OCI-LY1 (cell line): ENCODE measurements around the gene KREMEN1.

Source experiments
- H2AFZ ChIP-seq: fragments of 200-600 bp; sonication (generic), shearing (Covaris generic); 2 replicates; pipeline ENCODE4 v1.6.0; 2014; ENCODE audit warnings: antibody characterized with exemption, mild to moderate bottlenecking, low read length
- H3F3A ChIP-seq: fragments of 200-600 bp; sonication (generic), shearing (Covaris generic); 2 replicates; pipeline ENCODE4 v1.6.0; 2014; ENCODE audit warnings: mild to moderate bottlenecking, antibody characterized with exemption, low read length, moderate library complexity; ENCODE audit not compliant: insufficient read depth
- H3K27ac ChIP-seq: fragments of 200-600 bp; sonication (generic); 2 replicates; pipeline ENCODE4 v1.5.1; 2014; ENCODE audit warnings: low read length, mixed run types, mild to moderate bottlenecking, low read depth; ENCODE audit not compliant: poor library complexity, severe bottlenecking
- H3K27me3 ChIP-seq: fragments of 200-600 bp; sonication (generic); 2 replicates; pipeline ENCODE4 v1.6.0; 2014; ENCODE audit warnings: antibody characterized with exemption, mild to moderate bottlenecking, low read length, moderate library complexity; ENCODE audit not compliant: insufficient read depth
- H3K36me3 ChIP-seq: fragments of 200-600 bp; sonication (generic); 2 replicates; pipeline ENCODE4 v1.6.1; 2014; ENCODE audit warnings: mild to moderate bottlenecking, antibody characterized with exemption, low read length, moderate library complexity, mixed read lengths; ENCODE audit not compliant: insufficient read depth
- H3K4me1 ChIP-seq: fragments of 200-600 bp; sonication (generic); 2 replicates; pipeline ENCODE4 v1.5.1; 2014; ENCODE audit warnings: mild to moderate bottlenecking, low read length, moderate library complexity; ENCODE audit not compliant: insufficient read depth, severe bottlenecking
- H3K4me2 ChIP-seq: fragments of 200-600 bp; sonication (generic), shearing (Covaris generic); 2 replicates; pipeline ENCODE4 v1.6.1; 2014; ENCODE audit warnings: low read length
- H3K4me3 ChIP-seq: fragments of 200-600 bp; sonication (generic); 2 replicates; pipeline ENCODE4 v1.5.1; 2014; ENCODE audit warnings: low read length, low read depth, mild to moderate bottlenecking, mixed read lengths; ENCODE audit not compliant: poor library complexity, severe bottlenecking
- H3K79me2 ChIP-seq: fragments of 200-600 bp; shearing (Covaris generic); 2 replicates; pipeline ENCODE4 v1.6.1; 2016; ENCODE audit warnings: mixed run types, low read length, mixed read lengths; ENCODE audit not compliant: insufficient read depth
- H3K9ac ChIP-seq: fragments of 200-600 bp; sonication (generic), shearing (Covaris generic); 2 replicates; pipeline ENCODE4 v1.6.1; 2014; ENCODE audit warnings: mild to moderate bottlenecking, low read length, mixed read lengths
- H3K9me2 ChIP-seq: fragments of 200-600 bp; sonication (generic), shearing (Covaris generic); 2 replicates; pipeline ENCODE4 v1.6.1; 2014; ENCODE audit warnings: low read depth, mild to moderate bottlenecking, low read length, mixed read lengths
- H3K9me3 ChIP-seq: fragments of 200-600 bp; shearing (Covaris generic); 2 replicates; pipeline ENCODE4 v1.6.1; 2014; ENCODE audit warnings: low read length, mixed read lengths
- H4K20me1 ChIP-seq: fragments of 200-600 bp; sonication (generic), shearing (Covaris generic); 2 replicates; pipeline ENCODE4 v1.6.0; 2016; ENCODE audit warnings: mild to moderate bottlenecking, low read length; ENCODE audit not compliant: insufficient read depth
- EZH2 ChIP-seq: fragments of 200-600 bp; sonication (generic), shearing (Covaris generic); IDR thresholded peaks from 2 replicates; pipeline ENCODE4 v1.8.0; 2017; ENCODE audit warnings: borderline replicate concordance, mixed run types, mild to moderate bottlenecking, antibody characterized with exemption, low read length, moderate library complexity, mixed read lengths
- TF ChIP-seq, protein P1 (sequence below): fragments of 200-600 bp; sonication (generic), shearing (Covaris generic); IDR thresholded peaks from 2 replicates; pipeline ENCODE4 v1.5.1; 2017; ENCODE audit warnings: mild to moderate bottlenecking, antibody characterized with exemption, low read length, moderate library complexity, mixed read lengths

The KREMEN1 gene

DNA sequence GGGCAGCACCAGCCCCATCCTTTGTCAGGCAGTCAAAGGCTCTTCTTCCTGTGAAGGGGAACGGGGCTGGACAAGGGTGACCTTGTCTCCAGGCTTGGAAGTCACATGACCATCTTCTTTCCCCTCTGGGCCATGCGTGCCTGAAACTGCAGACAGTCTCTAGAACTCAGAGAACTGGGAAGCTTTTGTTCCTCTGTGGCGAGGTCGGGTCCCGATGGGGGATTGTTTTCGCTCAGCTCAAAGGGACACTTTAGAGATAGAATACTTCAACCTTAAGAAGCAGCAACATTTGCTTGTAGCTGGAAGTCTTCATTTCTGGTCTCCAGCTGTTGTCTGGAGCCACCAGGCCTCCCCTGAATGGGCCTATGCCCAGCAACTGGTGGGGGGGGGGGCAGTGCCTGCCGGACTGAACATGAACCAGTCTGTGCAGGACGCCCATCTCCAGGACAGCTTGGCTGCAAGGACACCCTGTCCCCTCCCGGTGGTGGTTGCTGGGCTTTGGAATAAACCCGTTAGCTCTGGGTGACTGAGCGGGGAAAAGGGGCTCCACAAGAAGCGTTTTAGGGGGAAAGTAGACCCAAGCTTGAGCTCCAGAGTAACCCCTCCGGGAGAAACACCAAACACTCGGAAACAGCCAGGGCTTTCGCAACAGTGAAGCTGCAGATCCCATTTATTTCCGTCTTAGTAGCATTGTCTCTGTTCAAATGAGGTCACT lies 77.2 kb downstream of the KREMEN1 start:
- Histone ChIP-seq H3K27me3 (peaks cover 12% of the 10 kb centered on the region), H4K20me1 (no peaks in the 10 kb centered on the region), H3K9me2 (no peaks in the 10 kb centered on the region), H3K4me2 (no peak overlapping the region), H3K79me2 (no peaks in the 10 kb centered on the region), H2AFZ (no peak overlapping the region), H3F3A (no peaks in the 10 kb centered on the region), H3K4me3 (no peak overlapping the region), H3K36me3 (no peaks in the 10 kb centered on the region), H3K4me1 (no peaks in the 10 kb centered on the region), H3K9me3 (no peaks in the 10 kb centered on the region), H3K9ac (no peak overlapping the region), H3K27ac (no peak overlapping the region)
- TF ChIP-seq EZH2 = no peak
- TF ChIP-seq, protein P1, sequence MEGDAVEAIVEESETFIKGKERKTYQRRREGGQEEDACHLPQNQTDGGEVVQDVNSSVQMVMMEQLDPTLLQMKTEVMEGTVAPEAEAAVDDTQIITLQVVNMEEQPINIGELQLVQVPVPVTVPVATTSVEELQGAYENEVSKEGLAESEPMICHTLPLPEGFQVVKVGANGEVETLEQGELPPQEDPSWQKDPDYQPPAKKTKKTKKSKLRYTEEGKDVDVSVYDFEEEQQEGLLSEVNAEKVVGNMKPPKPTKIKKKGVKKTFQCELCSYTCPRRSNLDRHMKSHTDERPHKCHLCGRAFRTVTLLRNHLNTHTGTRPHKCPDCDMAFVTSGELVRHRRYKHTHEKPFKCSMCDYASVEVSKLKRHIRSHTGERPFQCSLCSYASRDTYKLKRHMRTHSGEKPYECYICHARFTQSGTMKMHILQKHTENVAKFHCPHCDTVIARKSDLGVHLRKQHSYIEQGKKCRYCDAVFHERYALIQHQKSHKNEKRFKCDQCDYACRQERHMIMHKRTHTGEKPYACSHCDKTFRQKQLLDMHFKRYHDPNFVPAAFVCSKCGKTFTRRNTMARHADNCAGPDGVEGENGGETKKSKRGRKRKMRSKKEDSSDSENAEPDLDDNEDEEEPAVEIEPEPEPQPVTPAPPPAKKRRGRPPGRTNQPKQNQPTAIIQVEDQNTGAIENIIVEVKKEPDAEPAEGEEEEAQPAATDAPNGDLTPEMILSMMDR = no peak

DNA sequence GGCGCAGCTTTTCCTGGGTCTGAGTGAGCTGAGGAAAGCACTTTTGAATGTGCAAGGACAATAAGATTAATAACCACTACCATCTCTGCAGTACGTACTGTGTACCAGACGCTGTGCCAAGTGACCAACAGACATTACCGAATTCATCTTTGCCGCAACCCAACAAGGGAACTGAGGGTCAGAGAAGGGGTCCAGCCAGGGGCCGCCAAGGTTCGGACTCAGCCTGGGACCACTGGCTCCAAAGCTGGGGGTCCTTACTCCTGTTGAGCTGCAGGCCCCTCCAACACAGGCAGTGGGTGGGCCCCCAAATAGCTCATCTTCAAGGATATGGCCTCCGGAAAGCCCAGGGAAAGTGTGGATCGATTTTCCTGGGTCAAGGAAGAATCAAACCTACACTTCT lies 77.9 kb downstream of the KREMEN1 start:
- no peak overlapping the region for H2AFZ ChIP-seq
- H3K9me2 ChIP-seq = no peaks in the 10 kb centered on the region
- TF ChIP-seq, protein P1 = no peak
- TF ChIP-seq EZH2 = no peak
- H3K36me3 ChIP-seq = no peaks in the 10 kb centered on the region
- no peak overlapping the region for H3K27ac ChIP-seq
- no peaks in the 10 kb centered on the region for H4K20me1 ChIP-seq
- no peaks in the 10 kb centered on the region for H3F3A ChIP-seq
- no peaks in the 10 kb centered on the region for H3K79me2 ChIP-seq
- H3K4me2 ChIP-seq = no peak overlapping the region
- H3K9ac ChIP-seq = no peak overlapping the region
- H3K9me3 ChIP-seq = no peaks in the 10 kb centered on the region
- no peaks in the 10 kb centered on the region for H3K4me1 ChIP-seq
- peaks cover 12% of the 10 kb centered on the region for H3K27me3 ChIP-seq
- H3K4me3 ChIP-seq = no peak overlapping the region

DNA sequence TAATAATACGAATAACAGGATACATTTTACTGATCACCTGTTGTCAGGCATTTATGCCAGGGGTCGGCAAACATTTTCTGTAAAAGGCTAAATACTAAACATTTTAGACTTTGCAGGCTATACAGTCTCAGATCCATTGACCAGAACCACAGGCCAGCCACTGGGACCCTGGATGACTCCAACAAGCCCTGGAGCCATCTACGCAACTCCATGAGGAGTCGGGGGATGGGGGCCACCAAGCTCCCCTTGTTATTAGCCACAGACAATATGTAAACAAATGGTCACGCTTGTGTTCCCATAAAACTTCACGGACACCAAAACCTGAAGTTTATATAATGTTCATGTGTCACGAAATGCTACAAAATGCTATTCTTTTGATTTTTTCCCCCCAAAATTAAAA lies 78.5 kb downstream of the KREMEN1 start:
- no peaks in the 10 kb centered on the region for H3K4me1 ChIP-seq
- no peak overlapping the region for H3K9ac ChIP-seq
- no peaks in the 10 kb centered on the region for H3K9me3 ChIP-seq
- H3K4me2 ChIP-seq = no peak overlapping the region
- H2AFZ ChIP-seq = no peak overlapping the region
- TF ChIP-seq, protein P1 = no peak
- no peak for TF ChIP-seq EZH2
- H4K20me1 ChIP-seq = no peaks in the 10 kb centered on the region
- peaks cover 12% of the 10 kb centered on the region for H3K27me3 ChIP-seq
- no peaks in the 10 kb centered on the region for H3F3A ChIP-seq
- no peak overlapping the region for H3K27ac ChIP-seq
- H3K36me3 ChIP-seq = no peaks in the 10 kb centered on the region
- H3K79me2 ChIP-seq = no peaks in the 10 kb centered on the region
- no peaks in the 10 kb centered on the region for H3K9me2 ChIP-seq
- no peak overlapping the region for H3K4me3 ChIP-seq
